ENCODE data around the gene SLC18A2. TPM values are rescaled to one million over a fixed set of nuclear protein-coding genes. Genes with fewer than 3 reads are reported as not detected.

SLC18A2 gene
- total and polyA plus RNA-seq, 2 of the 8 experiments (the other 6 are each of a cell fraction or from before 2014, with no cell fraction given) = 6.5 to 7.0 TPM

- peak overlapping the region; percentile 55 to 95 for H3K4me2 ChIP-seq (ENCODE audit: insufficient read depth in 1 of 2, low read depth in 2 of 2, low read length in 2 of 2)
- no peak overlapping the region for H4K8ac ChIP-seq (ENCODE audit: extremely low read depth, insufficient read depth, low read length)
- peaks cover 2 to 24% (median 14%) of the 10 kb centered on the region in 4 experiments for H3K27me3 ChIP-seq (replicated peaks in 1 of 4; ENCODE audit: control insufficient read depth in 3 of 4, extremely low read depth in 1 of 4, insufficient read depth in 3 of 4, low read length in 3 of 4)
- H2BK15ac ChIP-seq (ENCODE audit: low read length) = peak overlapping the region; percentile 98; the same call in 1 of the 2 replicates
- H2BK12ac ChIP-seq (ENCODE audit: low read depth, low read length) = peak overlapping the region; percentile 84; the same call in 1 of the 2 replicates
- H3K23me2 ChIP-seq (ENCODE audit: low read depth, low read length) = peaks cover 11% of the 10 kb centered on the region; the same call in 1 of the 2 replicates
- TF ChIP-seq, protein P1, sequence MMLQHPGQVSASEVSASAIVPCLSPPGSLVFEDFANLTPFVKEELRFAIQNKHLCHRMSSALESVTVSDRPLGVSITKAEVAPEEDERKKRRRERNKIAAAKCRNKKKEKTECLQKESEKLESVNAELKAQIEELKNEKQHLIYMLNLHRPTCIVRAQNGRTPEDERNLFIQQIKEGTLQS (IDR thresholded peaks at IDR 0.05; ENCODE audit: insufficient read depth, low read depth, low read length) = no peak
- peak overlapping the region; percentile 96; the same call in 1 of the 2 replicates for H3K18ac ChIP-seq (ENCODE audit: extremely low read depth, low read length)
- no peaks in the 10 kb centered on the region for H3K36me3 ChIP-seq (ENCODE audit: control insufficient read depth in 2 of 4, insufficient read depth in 4 of 4, low read length in 3 of 4)
- no peaks in the 10 kb centered on the region for H3K9me3 ChIP-seq (ENCODE audit: insufficient read depth in 2 of 2, low read depth in 1 of 2, low read length in 1 of 2)
- H3K56ac ChIP-seq (replicated peaks; ENCODE audit: insufficient read length, low read depth, low read length) = no peak overlapping the region
- no peak overlapping the region for H2AK5ac ChIP-seq (ENCODE audit: low read depth, low read length)
- H4K5ac ChIP-seq (ENCODE audit: insufficient read length, low read depth, low read length) = no peak overlapping the region
- H3K14ac ChIP-seq (ENCODE audit: insufficient read length) = no peak overlapping the region
- H3K4me3 ChIP-seq (ENCODE audit: extremely low read depth in 1 of 4, insufficient read depth in 2 of 4, low read depth in 3 of 4, low read length in 4 of 4) = peak overlapping the region; percentile 64 to 87 (median 66)
- FAIRE-seq (no peak), DNase-seq (ENCODE audit: low read depth in 1 of 2, low spot score in 2 of 2) (peak in 1 of 2 experiments; percentile 76)
- no peak overlapping the region for H3K4ac ChIP-seq (replicated peaks; ENCODE audit: insufficient read length, low read depth, low read length)
- H4K91ac ChIP-seq (replicated peaks; ENCODE audit: insufficient read length, low read length) = peak overlapping the region; percentile 27
- no peak overlapping the region; the same call in 1 of the 2 replicates for H2BK5ac ChIP-seq (ENCODE audit: low read depth, low read length)
- no peaks in the 10 kb centered on the region for H4K20me1 ChIP-seq (replicated peaks in 1 of 2; ENCODE audit: control insufficient read depth in 1 of 2, insufficient read depth in 2 of 2, low read length in 2 of 2)
- H3K79me2 ChIP-seq (ENCODE audit: control insufficient read depth in 1 of 2, insufficient read depth in 2 of 2, low read length in 2 of 2) = no peaks in the 10 kb centered on the region
- 28% methylated on average over 13 of the region's 15 CpGs; no CpG with 5 or more reads in 1 of the 2 experiments for WGBS, 2 experiments (ENCODE audit: extremely low coverage in 1 of 2, insufficient coverage in 1 of 2, insufficient read length in 1 of 2, insufficient replicate concordance in 2 of 2, low coverage in 1 of 2, low lambda C conversion rate in 2 of 2, missing lambda C conversion rate in 1 of 2)
- no peaks in the 10 kb centered on the region for H3K79me1 ChIP-seq (ENCODE audit: low read depth, low read length)
- H3K9ac ChIP-seq (replicated peaks in 1 of 4; ENCODE audit: extremely low read depth in 1 of 4, low read depth in 3 of 4, low read length in 3 of 4) = 0 out of 7 replicates have a peak overlapping the region, but pooled peaks of 1 of the 4 experiments have one; percentile 34
- H2BK20ac ChIP-seq (ENCODE audit: low read length) = no peak overlapping the region
- H2BK120ac ChIP-seq (replicated peaks; ENCODE audit: low read depth, low read length) = no peak overlapping the region
- CTCF ChIA-PET (ENCODE audit: partially characterized antibody) = interaction anchor here (0.7 to 3.0 kb wide), 8 partner anchors 9 to 212 kb away, joined by 3 to 14 read pairs (median 6); no protein-coding TSS in a partner anchor
- no peak overlapping the region for H3K27ac ChIP-seq (ENCODE audit: low read depth, low read length)
- POLR2A ChIA-PET (ENCODE audit: partially characterized antibody) = interaction anchor here (0.6 to 1.5 kb wide), 2 partner anchors 16 to 494 kb away, joined by 3 to 5 read pairs; no protein-coding TSS in a partner anchor
- H3K23ac ChIP-seq (ENCODE audit: insufficient read length) = no peak overlapping the region
- H2AFZ ChIP-seq (ENCODE audit: low read length) = peak overlapping the region; percentile 93; the same call in 1 of the 2 replicates
- H3K4me1 ChIP-seq (replicated peaks in 1 of 4; ENCODE audit: control insufficient read depth in 3 of 4, insufficient read depth in 4 of 4, low read length in 3 of 4) = peaks cover 0 to 6% (median 3%) of the 10 kb centered on the region in 4 experiments; a peak in 5 of 7 replicates
Measured at GRCh38 chr10:117239721-117240620, 943 bp upstream of the SLC18A2 start.
